Heart left ventricle (tissue), 16 donors: ENCODE results near the gene CD28. TPM values are rescaled to one million over a fixed set of nuclear protein-coding genes. Genes with fewer than 3 reads are reported as not detected.
A peak's percentile ranks its signal among the peaks of the same experiment; 100 is the strongest.

Source experiments
- ATAC-seq, 4 donors: fragments of 200-7000 bp; cut with Tn5 transposase; one replicate each; pipeline ENCODE4 v1.9.1; 2020 to 2022; ENCODE audit warnings: moderate library complexity in 4 of 4, mild to moderate bottlenecking in 3 of 4, moderate number of reproducible peaks in 1 of 4
- DNase-seq, 5 donors: peaks; one replicate each; pipeline ENCODE4 v3.0.0-alpha.2; 2020
- H3K27ac ChIP-seq, 12 donors: fragments of 200-600 bp; sonication (generic) in 4 of 12; one replicate each; pipeline versions ENCODE4 v1.5.0 to v1.8.0; 2016 to 2022; ENCODE audit warnings: mild to moderate bottlenecking in 2 of 12
- H3K27me3 ChIP-seq, 9 donors: fragments of 200-600 bp; sonication (generic) in 2 of 9; one replicate each; pipeline versions ENCODE4 v1.5.1 to v1.8.0; 2016 to 2022; ENCODE audit warnings: mild to moderate bottlenecking in 3 of 9
- H3K36me3 ChIP-seq, 9 donors: fragments of 200-600 bp; sonication (generic) in 2 of 9; one replicate each; pipeline versions ENCODE4 v1.5.0 to v1.8.0; 2018 to 2022; ENCODE audit warnings: mild to moderate bottlenecking in 2 of 9
- H3K4me1 ChIP-seq, 12 donors: fragments of 200-600 bp; sonication (generic) in 4 of 12; one replicate each; pipeline versions ENCODE4 v1.5.0 to v1.8.0; 2016 to 2022; ENCODE audit warnings: mild to moderate bottlenecking in 3 of 12
- H3K4me3 ChIP-seq, 12 donors: fragments of 200-600 bp; sonication (generic) in 4 of 12; one replicate each; pipeline versions ENCODE4 v1.5.0 to v1.8.0; 2017 to 2022; ENCODE audit warnings: mild to moderate bottlenecking in 9 of 12, moderate library complexity in 4 of 12
- H3K9me3 ChIP-seq, 12 donors: fragments of 200-600 bp; sonication (generic) in 4 of 12; one replicate each; pipeline versions ENCODE4 v1.5.0 to v1.8.0; 2016 to 2022; ENCODE audit warnings: mild to moderate bottlenecking in 1 of 12
- CTCF ChIP-seq, 12 donors: fragments of 200-600 bp; sonication (generic) in 4 of 12; IDR thresholded peaks; one replicate each; pipeline versions ENCODE4 v1.5.0 to v1.8.0; 2018 to 2022; ENCODE audit warnings: antibody characterized with exemption in 12 of 12, mild to moderate bottlenecking in 5 of 12
- POLR2A ChIP-seq, 2 donors: fragments of 450-650 bp; IDR thresholded peaks; one replicate each; pipeline ENCODE4 v1.6.1; 2017; ENCODE audit warnings: antibody characterized with exemption in 2 of 2, mild to moderate bottlenecking in 2 of 2, moderate library complexity in 2 of 2
- WGBS, 4 donors: extraction: QIAGEN DNeasy Blood & Tissue Kit in 2 of 4; methylation state at CpG; one replicate each; pipeline versions ENCODE4 v1.1.5 to v1.1.7; 2013 to 2018; 5-methylcytosine and 5-hydroxymethylcytosine counted together
- intact Hi-C, 10 donors: fragments of 100-400 bp; cut with DNase I; formaldehyde crosslinking; loops; one replicate each; pipeline versions ENCODE4 v1.11.1 to v1.14.2; 2022
- polyA plus RNA-seq, 2 donors: library from polyadenylated mRNA; stranded (reverse); fragments of 200-250 nt; gene quantifications; one replicate each; pipeline ENCODE4 v1.2.3, GENCODE V29; 2013
- total RNA-seq, 9 donors: library from RNA; depleted of rRNA in 2 of 9; stranded (reverse); fragments of >200 nt in 2 of 9; fragmentation: NEBNext Ultra II Directional in 3 of 9; extraction: Animal tissue kit (Norgen Biotek cat#: 25700) in 3 of 9; gene quantifications; one replicate each; pipeline versions ENCODE4 v1.1.0 to v1.2.4, GENCODE V29; 2016 to 2023
- donor health status: ischemic (EF 13 %, LVEDD 7.1; RV severe dilation, severe dysfunction).
- donor health status: healthy with polysubstance abuse.
- donor health status: DM: no; HTN: yes; CAD: no.
- donor health status: DM: no; HTN: no; CAD: no.
- donor health status: ischemic (EF 25% LVEDD 6.9; RV normal size, moderate dysfunction).
- donor health status: ischemic (EF 25% LVEDD 5.7; RV mildly dilated, moderate dysfunction).
- donor health status: healthy.
- donor health status: DM: yes; HTN: yes; CAD: no.
- donor health status: ischemic (EF 35%, LVEDD 5.7; RV mildly dilated, moderate dysfunction).
- donor health status: nonischemic (EF 11% LVEDD 7.7; RV severe dilation, severe dysfunction).
- donor health status: DM: yes; HTN: yes; CAD: no.
- donor health status: PGD.
- donor health status: ischemic (EF 29% LVEDD 5.4; RV normal size, mild dysfunction).
- donor health status: nonischemic (EF 23%, LVEDD 6.1; RV moderate dilation, normal function).

Gene CD28
- total and polyA plus RNA-seq, 11 donors: 0.08 to 11.2 (median 0.81) TPM

- H3K4me1 ChIP-seq: peaks cover 0 to 55% (median 23%) of the 10 kb centered on the region in 12 donors
- ATAC-seq: peak; percentile 65 to 86 (median 80)
- intact Hi-C loops: loop anchor here in 4 of 10 donors (10.0 kb wide), 2 partner anchors 102 to 302 kb away; no protein-coding TSS in a partner anchor
These were observed 80.3 kb downstream of the CD28 start for GRCh38 chr2:203786549-203787351.

GRCh38 chr2:203787979-203788378 lies 81.5 kb downstream of the CD28 start:
- H3K36me3 ChIP-seq: no peaks in the 10 kb centered on the region
- WGBS, 4 donors: 76 to 87% (median 78%) methylated on average over 2 of the region's 2 CpGs
- DNase-seq: no peak
- intact Hi-C loops: loop anchor here in 4 of 10 donors (10.0 kb wide), 2 partner anchors 103 to 303 kb away; no protein-coding TSS in a partner anchor
- peak in 1 of 4 donors; percentile 21 for ATAC-seq
- TF ChIP-seq POLR2A (IDR thresholded peaks at IDR 0.05) (no peak), CTCF (IDR thresholded peaks at IDR 0.05) (no peak)
- no peaks in the 10 kb centered on the region for H3K27me3 ChIP-seq
- H3K27ac ChIP-seq: peak overlapping the region in 11 of 12 donors; percentile 9 to 92 (median 56)
- H3K4me1 ChIP-seq: peaks cover 0 to 42% (median 17%) of the 10 kb centered on the region in 12 donors
- H3K4me3 ChIP-seq: no peak overlapping the region
- H3K9me3 ChIP-seq: no peaks in the 10 kb centered on the region

More at GRCh38 chr2:203786549-203787351, 80.3 kb downstream of the CD28 start:
- 45 to 59% (median 53%) methylated on average over 6 of the region's 6 CpGs for WGBS, 4 donors
- H3K4me3 ChIP-seq: no peak overlapping the region
- H3K9me3 ChIP-seq: no peaks in the 10 kb centered on the region
- DNase-seq: peak in 4 of 5 donors; percentile 31 to 50 (median 37)
- H3K27ac ChIP-seq: peak overlapping the region; percentile 37 to 92 (median 56)
- no peaks in the 10 kb centered on the region for H3K36me3 ChIP-seq
- H3K27me3 ChIP-seq: no peaks in the 10 kb centered on the region
- TF ChIP-seq CTCF (IDR thresholded peaks at IDR 0.05) (no peak), POLR2A (IDR thresholded peaks at IDR 0.05) (no peak)

Other genes with a start within 250 kb of the CD28 start
- 10 to 100 TPM; 13.1 to 30.4 (median 16.8) TPM for gene RAPH1, start 171.3 kb upstream of the CD28 start, total RNA-seq
- 10 to 100 TPM in 1 of 2 donors, 1 to 10 TPM in 1; 3.6 to 10.3 TPM for gene RAPH1, start 171.3 kb upstream of the CD28 start, polyA plus RNA-seq
- gene CTLA4, start 161.1 kb downstream of the CD28 start, total RNA-seq: 1 to 10 TPM in 1 of 9 donors, under 1 TPM in 2, not detected in 6; 0.27 to 1.3 (median 0.50) TPM
- gene CTLA4, start 161.1 kb downstream of the CD28 start, polyA plus RNA-seq: under 1 TPM in 1 of 2 donors, not detected in 1; 0.29 TPM
- gene ICOS, start 230.1 kb downstream of the CD28 start, total RNA-seq: under 1 TPM in 2 of 9 donors, not detected in 7; 0.27 to 0.85 TPM
- under 1 TPM in 1 of 2 donors, not detected in 1; 0.04 TPM for gene ICOS, start 230.1 kb downstream of the CD28 start, polyA plus RNA-seq